Fibroblast of upper back skin (primary cell): ENCODE results near the gene NEK6.
A peak's percentile ranks its signal among the peaks of the same experiment; 100 is the strongest.

Source experiments
- DNase-seq: peaks from one replicate; pipeline ENCODE4 v3.0.0-alpha.2; 2013

Gene NEK6

DNA sequence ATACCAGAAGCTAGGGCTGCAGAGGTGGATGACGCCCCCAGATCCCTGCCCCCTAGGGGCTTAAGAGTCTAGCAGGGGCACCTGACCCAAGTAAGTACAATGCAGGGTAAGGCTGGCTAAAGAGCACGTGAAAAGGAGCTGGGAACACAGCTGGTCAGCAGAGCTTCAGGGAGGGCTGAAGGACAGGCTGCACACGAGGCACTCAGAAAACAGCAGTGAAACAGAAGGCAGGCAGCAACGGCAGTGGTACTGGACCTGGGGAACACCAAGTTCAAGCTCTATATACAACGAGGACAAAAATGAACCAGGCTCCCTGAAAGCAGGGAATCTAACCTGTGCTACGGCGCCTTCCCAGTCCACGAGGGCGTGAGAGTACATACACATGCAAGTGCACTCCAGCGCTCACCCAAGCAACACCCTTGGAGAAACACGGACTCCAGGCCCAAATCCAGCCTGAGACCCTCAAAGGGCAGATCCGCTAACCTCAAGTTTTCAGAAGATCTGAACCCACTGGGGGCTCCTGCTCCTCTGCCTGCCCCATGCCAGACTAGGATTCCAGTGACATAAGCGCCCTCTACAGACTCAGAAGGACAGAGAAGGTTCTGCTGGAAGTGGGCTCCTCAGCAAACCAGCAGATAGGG lies 100.1 kb downstream of the NEK6 start:
- DNase-seq: no peak

DNA sequence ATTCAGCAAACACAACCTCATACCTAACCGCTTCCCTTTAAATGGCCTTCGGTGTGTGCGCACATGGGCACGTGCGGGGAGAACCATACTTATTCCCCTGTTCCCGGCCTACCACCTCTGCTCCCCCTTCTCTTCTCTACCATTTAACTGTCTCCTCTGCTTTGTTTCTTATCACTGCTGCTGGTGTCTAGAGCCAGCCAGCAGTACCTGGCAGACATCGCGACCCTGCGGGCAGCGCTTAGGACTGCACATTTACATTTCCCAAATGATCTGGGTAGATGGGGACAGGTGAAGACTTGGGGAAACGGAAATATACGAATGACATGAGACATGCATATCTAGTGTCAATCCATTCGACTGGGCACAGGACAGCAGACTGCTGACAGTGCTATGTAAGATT lies 100.9 kb downstream of the NEK6 start:
- DNase-seq: no peak

DNA sequence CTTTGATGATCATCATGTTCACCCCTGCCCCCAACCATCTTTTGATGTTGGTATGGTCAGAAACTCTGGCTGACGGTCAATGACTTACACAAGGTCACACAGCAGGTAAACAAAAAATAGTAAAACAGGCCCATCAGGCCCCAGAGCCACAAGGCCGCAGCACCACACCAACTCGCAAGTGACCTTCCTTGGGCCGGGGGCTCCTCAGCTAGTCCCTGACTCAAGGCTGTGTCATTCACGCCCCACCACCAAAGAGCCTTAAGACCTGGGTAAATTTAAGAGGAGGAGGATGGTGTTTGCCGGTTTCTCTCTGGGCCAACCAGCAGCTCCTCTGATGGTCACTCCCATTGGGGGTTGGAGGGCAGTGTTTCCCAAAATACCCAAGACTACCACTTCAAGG lies 101.7 kb downstream of the NEK6 start:
- DNase-seq: no peak

DNA sequence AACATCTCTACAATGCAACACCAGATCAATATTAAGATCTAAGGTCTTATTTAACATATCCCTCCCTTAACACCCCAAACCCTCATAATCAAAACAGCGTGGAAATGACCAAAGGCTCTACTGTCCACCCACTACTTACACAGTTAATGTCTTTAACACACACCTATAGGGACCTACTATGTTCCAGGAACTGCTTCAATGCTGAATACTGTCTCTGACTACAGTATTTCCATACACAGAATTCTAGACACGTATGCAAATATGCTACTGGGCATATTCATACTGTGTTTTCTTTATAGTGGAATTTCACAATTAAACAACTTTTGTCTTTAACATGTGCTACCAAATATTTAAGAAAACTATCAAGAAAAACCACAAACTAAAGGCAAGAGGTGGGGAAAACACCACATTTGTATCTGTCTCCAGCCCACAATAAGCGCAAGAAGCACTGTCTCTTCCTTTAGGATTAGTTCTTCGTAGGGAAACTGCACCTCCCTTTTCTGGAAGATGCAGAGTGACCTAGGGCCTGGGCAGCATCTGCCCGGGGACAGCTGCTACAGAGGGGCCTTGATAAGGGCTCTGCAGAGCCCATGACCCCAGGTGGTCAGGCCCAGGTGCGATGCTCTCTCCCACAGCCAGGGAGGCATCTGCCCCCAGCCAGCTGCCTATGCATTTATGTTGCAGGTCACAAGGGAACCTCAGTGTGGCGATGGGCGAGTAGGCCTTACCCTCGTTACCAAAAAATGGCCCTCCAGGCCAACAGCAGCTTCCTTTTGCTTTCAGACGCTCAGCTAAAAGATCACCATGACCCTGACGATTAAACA lies 102.3 kb downstream of the NEK6 start:
- DNase-seq: no peak

DNA sequence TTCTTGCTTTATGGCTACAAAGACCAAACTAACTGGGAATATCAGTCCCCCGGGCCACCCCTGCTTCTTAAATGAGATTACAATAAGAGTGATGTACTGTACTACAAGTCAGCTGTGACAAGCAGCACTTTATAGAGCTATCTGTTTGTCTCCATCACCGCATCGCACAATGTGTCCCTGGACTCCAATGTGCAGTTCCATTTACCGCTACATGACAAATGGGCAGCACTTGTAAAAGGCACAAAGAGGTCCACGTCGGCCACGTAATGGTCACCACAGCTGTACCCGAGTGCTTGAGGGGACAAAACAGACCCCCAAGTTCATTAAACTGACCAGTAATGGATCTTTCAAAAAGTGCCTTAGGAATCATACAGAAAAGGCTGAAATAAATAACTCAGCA lies 103.4 kb downstream of the NEK6 start:
- DNase-seq: no peak

DNA sequence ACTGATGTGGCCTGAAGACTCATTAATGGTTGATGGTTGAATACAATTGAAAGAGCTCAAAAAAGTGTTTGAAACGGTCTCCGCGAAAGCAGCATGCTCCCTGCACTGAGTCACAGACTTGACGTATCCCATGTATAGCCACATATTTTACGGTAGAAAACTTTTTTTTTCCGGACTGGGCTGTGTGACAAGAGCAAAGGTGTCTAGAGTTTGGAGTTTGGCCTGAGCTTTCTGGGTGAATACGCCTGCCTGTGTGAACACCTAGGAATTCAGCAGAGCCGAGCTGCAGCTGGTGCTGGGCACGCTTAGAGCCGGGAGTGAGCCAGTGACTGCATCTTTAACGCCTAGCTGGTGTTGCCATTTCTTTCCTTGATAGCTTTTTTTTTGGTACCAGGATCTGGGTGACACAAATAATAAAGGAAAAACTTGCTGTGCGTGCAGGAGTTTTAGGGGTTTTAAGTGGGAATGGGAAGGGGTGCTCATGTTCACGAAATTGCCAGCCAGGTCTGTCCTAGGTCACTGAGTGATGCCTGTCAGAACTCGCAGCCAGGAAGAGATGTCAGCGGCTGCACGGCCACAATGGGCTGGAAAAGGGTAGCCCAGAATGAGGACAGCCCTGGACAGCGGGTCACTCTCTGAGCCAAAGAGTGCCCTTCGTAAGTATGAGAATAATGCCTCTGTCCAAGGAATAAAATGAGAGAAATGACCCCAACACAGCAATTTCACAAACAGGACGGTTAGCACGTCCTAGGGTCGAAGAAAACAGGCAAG lies 105.8 kb downstream of the NEK6 start:
- DNase-seq: no peak

DNA sequence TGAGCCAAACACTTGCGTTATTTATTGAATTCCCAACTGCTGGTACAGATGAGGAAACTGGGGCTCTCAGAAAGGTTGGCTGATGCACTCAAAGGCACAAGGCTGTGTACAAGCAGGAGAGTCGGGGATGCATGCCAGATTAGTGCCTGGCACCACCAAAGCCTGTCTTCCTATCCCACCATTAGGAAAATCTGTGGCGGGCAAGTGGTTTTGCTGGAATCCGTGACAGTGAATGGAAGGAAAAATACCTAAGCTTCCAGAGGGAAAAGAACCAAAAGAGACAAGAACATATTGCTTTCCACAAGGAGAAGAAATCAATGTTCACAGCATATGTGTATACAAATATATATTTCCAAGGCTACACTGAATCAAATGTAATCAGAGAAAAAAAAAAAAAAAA lies 106.4 kb downstream of the NEK6 start:
- no peak for DNase-seq

DNA sequence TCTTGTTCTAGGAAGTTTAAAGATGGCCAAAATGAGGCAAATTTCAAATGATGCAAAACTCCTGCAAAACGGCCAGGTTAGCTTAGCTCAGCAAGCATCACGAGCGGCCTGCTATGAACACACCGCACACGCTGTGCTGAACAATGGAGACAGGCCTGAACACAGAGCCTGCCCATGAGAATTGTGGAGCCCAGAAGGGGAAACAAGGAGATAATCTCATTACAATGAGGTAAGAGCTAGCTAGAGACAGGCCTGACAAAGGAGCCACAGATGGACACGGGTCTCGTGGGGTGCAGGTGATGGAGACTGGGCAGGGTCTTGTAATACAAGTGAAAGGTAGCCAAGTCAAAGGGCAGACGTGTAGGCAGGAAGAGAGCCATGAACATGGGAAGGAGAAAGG lies 107.3 kb downstream of the NEK6 start:
- DNase-seq: no peak

DNA sequence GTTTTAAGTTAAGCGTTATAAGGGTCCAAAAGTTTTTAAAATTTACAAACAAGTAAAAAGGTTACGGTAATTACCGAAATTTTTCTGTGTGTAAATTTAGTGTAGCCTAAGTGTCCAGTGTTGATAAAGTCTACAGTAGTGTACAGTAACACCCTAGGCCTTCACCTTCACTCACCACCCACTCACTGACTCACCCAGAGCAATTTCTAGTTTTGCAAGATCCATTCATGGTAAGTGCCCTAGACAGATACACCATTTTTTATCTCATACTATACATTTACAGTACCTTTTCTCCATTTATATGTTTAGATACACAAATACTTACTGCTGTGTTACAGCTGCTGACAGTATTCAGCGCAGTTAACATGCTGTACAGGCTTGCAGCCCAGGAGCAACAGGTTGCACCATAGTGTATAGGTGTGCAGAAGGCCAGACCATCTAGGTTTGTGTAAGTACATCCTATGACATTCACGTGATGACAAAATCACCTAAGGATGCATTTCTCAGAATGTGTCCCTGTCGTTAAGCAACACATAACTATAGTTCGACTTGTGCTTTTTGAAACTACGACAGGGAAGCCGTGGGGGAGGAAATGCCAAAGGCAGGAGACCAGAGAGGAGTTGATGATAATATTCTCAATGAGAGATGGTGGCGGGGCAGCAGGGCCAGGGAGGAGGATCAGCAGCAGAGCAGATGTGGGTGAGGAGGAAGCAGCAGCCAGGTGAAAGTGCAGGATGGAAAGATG lies 108.9 kb downstream of the NEK6 start:
- DNase-seq: peak; percentile 28

DNA sequence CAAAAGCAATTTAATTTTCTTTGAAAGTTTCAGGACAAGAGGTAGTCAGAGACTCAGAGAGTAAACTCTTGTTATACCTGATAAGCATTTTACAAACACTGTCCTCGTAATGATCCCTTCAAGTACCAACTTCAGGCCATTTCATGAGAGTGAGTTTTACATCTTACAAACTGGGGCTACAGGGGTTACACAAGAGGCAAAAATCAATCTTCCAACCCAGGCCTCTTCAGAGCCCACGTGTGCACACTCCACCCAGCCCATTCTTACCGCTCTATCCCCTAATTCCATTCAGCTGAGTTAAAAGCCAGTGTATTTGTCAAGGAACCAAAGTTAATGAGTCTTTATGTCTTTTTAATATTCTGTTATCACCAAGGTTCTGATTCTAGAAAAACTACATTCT lies 110.9 kb downstream of the NEK6 start:
- DNase-seq: no peak

DNA sequence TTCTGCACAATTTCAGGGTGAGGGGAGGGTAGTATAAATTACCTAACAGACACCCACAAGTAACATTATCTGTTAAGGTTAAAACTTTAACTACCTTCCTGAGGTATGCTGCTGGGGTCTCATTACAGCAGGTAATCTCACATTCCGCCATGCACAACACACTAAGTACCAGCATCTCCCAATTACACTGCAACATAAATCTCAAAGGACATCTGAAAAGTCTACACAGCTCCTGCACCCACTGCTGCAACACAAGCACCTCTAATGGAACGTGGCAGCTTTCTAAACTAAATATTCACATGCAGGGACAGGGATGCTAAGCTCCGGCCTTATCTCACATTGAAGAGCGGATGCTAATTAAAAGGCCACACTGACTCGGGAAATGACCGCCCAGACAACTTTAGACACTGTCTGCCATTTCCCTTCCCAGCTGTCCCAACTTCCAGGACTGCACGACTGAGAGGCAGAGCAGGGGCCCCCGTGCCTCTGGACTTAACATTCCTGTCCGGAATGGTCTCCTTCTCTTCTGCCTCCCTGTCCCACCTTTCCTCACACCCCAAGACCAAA lies 111.6 kb downstream of the NEK6 start:
- no peak for DNase-seq

DNA sequence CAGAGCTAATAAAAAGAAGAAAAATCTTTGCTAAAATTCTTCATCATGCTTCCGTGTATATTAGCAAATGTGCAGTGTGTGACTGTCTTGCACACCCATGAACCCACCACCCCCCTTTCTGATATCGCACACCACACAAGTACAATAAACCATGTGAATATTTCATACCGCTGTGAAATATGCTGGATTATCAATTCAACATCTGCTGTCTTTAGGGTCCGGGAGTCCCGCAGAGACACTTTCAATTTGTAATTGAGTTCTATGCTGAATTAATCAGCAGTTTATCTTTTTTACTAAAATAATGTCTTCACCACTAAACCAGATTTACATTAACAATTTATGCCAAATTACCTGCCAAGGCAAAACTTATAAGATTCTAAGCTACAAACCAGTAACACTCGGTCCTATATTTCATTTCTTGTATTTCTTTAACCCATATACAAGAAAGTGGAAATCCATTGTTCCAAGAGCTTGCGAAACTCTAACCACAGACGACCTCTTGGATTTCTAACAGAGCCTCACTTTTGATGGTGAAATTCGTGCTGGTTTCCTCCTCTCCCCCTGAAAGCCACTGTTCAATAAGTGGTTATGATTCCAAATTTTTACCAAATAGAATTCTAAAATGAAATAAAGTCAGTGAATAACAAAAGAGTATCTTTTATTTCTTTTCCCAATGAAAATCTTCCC lies 113.3 kb downstream of the NEK6 start:
- DNase-seq: peak; percentile 55

DNA sequence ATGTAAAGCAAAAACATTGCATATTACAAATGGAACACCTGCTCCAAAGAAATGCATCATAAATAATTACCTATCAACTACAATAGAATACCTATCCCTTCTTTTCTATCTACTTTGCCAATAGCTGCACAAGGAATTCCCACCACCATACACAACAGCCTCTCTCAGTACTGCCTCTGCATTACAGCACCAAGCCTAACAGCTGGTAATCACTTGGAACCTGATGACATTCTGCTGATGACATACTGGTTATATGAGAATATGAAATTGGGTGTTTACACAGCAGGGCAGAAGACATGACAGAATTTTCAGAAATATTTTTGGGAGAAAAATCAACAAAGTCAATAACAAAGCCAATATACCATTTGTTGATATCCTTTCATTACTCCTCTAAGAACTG lies 114.3 kb downstream of the NEK6 start:
- DNase-seq: no peak

DNA sequence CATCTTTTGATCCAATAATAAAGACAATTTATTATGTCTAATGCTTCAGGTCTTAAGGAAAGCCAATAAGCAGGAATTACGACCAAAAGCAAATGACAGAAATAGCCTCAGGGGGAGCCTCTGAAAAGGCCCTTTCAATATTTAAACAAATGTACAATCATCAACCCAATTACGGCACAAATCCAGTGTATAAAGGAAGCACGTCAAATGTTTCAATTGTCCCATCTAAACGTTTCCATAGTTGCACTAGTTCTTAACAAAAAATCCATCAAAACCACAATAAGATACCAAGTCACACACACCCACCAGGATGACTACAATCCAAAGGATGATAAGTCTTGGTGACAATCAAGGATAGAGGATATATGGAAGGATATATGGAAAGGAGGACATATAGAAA lies 115.6 kb downstream of the NEK6 start:
- DNase-seq: no peak

DNA sequence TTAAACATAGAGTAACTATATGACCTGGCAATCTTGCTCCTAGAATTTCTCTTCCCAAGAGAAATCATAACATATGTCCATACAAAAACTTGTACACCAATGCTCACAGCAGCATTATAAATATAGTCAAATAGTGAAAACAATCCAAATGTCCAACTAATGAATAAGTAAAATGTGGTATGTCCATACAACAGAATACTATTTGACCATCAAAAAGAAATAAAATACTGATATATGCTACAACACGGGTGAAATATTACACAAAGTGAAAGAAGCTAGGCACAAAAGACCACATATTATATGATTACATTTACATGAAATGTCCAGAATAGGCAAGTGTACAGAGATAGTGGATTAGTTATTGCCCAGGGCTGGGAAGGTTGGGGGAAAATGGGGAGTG lies 116.1 kb downstream of the NEK6 start:
- DNase-seq: no peak

DNA sequence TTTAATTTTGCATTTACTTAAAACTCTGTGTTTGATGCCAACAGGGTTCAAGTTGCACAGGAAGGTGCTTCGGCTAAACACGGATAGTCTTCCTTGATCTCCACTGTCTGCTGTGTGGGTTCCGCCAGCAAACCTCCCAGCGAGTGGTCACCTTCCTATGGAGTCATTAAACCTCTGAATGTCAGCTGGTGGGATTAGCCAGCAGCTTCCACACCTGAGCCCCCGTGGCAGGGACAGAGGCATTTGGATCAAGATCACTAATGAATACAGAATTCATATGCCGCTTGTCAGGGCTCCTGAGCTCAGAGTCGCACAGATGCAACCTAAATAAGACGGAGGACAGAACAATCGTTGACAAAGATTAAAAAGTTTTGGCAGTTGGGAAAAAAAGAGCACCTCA lies 118.0 kb downstream of the NEK6 start:
- DNase-seq: no peak

DNA sequence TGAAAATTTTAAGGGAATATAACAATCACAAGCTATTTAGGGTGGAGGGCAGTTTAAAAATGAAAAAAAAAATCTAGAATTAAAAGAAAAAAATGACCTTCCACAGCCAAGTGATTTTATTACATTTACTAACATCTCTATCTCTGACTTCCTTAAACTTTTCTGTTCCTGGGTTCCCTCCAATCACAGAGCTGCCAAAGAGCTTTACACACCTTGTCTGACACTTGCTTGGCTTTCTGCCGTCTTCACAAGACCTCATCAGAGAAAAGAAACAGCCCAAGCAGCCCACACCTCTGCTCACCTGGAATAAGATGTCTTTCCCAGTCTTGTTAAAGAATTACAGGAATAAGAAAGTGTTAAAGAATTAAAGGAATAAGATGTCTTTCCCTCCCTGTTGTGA lies 118.6 kb downstream of the NEK6 start:
- DNase-seq: no peak

DNA sequence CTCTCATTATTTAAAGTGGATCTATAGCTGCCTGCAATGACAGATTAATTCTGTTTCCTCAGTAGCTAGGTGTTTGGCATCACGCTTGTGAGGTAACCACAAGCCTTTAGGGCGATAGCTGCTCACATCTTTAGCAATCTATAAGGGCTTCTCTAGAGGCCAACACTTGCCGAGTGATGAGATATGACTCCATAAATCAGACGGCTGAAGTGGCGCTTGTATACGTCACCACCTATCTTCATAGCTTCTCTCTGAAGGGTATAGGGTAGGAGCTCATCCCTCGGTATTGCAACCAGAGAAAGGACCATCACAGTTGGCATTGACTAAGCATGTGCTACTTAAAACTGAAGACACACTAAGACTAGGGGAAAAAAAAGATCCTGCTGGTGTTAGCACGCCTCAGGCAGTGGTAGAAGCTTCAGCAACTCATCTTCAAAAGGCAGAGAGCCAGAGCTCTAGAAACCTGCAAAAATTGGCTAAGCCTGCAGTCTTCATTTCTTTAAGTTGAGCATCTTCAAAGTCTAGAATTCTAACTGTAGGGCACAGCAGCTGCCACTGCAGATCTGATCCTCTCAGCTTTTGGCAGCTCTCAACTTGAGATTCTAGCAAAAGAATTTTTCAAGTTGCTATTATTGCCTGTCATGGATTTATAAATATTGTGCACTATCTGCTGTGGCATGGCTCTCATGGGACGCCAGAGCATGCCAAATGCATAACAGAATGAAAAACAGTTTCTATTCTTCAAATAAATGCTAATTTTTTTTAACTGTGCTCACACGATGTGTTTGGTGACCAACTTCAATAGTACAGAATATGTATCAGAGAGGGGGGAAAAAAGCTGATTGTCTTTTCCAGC lies 120.0 kb downstream of the NEK6 start:
- no peak for DNase-seq

DNA sequence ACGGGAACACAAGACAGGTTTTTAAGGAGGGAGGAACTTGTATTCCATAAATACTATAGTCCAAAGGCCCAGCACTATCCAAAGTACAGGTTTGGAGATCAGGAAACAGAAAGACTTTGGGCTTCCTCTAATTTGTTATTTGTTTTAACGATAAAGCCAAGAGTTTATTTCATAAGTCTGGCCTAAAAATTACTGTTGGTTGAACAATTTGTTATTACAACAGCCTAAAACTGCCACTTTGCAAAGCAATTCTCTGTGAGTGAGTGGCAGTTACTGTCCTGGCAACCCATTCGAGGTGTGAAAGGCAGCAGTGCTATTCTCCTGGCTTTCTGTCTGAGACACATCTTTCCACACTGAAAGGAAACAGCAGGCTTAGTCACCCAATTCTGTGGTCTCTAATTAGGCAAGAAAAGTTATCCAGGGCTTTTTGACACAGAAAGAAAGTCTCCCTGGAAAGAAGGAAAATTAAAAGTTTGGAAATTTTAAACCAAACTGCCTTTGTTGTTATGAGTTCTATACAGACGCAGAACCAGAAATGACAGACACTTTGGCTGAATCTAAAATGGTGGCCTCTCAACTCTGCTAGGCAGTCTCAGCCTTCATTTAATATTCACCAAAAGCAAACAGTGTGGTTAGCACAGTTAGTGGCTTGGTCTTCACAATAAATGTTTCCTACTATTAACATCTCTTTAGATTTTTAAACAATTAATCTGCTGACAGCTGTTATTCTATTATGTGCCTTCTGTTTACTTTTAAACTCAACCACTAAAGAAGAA lies 123.6 kb downstream of the NEK6 start:
- peak; percentile 51 for DNase-seq

DNA sequence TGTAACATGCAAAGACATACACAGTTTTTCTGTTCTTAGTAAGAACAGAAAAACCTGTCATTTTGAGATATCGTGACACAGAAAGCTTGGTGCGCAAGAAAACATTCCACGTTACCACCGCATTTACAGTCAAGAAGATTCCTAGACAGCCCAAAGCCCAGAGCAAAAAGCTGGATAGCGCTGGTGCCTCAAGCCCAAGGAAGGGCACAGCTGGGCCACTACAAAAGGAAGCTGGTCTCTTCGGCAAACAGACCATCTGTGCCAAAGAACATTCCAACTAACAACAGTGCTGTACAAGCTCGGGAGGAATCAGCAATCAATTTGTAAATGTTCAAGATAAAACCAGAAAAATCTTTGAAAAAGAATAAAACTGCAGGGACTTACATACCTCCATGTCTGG lies 126.5 kb downstream of the NEK6 start:
- no peak for DNase-seq

DNA sequence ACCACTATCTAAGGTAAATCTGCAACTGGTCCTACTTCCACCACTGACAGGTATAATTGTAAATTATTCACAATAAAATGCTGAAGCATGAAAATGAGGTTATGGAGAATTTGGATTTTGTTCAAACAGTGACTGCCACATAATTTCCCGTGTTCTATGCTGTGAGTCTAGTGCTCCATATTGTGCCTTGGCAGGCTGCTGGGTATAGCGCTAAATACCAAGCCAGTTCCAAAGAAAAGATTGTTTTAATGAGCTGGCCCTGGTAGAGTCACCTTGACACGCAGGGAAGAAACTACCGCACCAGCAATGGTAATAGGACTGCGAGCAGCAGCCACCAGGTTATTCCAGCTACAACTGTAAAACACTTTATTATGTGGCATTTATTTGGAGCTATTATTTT lies 127.1 kb downstream of the NEK6 start:
- no peak for DNase-seq
